NCI-H2029 treated with DMSO at 0.1 percent for 48 hours (cell line): ENCODE data around the gene MAN1A2.
"Not testable (repeated sequence)": the region's sequence is repeated elsewhere in the genome, so short reads cannot be mapped to it uniquely, and the experiment has no call there.

ENCODE experiments used
- DNase-seq: peaks from one replicate; lab custom pipeline; 2025; lab: John Stamatoyannopoulos, UW

The MAN1A2 gene

GRCh38 chr1:117558451-117558850 lies 191.2 kb downstream of the MAN1A2 start:
- not testable (repeated sequence) for DNase-seq

GRCh38 chr1:117559139-117559538 lies 191.9 kb downstream of the MAN1A2 start:
- no peak for DNase-seq

GRCh38 chr1:117559985-117560384 lies 192.7 kb downstream of the MAN1A2 start:
- no peak for DNase-seq

GRCh38 chr1:117561071-117561470 lies 193.8 kb downstream of the MAN1A2 start:
- DNase-seq = no peak

- DNase-seq = peak; percentile 7
Measured at GRCh38 chr1:117561551-117561950, 194.3 kb downstream of the MAN1A2 start.

- DNase-seq = peak; percentile 87
Measured at GRCh38 chr1:117562581-117563491, 195.6 kb downstream of the MAN1A2 start.

GRCh38 chr1:117563492-117563875 lies 196.2 kb downstream of the MAN1A2 start:
- DNase-seq = no peak

- DNase-seq = no peak
Measured at GRCh38 chr1:117564227-117565075, 197.2 kb downstream of the MAN1A2 start.

- DNase-seq = no peak
Measured at GRCh38 chr1:117565076-117565556, 197.9 kb downstream of the MAN1A2 start.

GRCh38 chr1:117565745-117566455 lies 198.7 kb downstream of the MAN1A2 start:
- no peak for DNase-seq

- DNase-seq = no peak
Measured at GRCh38 chr1:117566556-117566955, 199.3 kb downstream of the MAN1A2 start.

- DNase-seq = no peak
Measured at GRCh38 chr1:117567435-117567834, 200.2 kb downstream of the MAN1A2 start.

- no peak for DNase-seq
Measured at GRCh38 chr1:117567976-117568375, 200.7 kb downstream of the MAN1A2 start.

- no peak for DNase-seq
Measured at GRCh38 chr1:117568999-117569398, 201.8 kb downstream of the MAN1A2 start.

GRCh38 chr1:117569856-117570255 lies 202.6 kb downstream of the MAN1A2 start:
- DNase-seq = no peak

GRCh38 chr1:117570988-117571409 lies 203.8 kb downstream of the MAN1A2 start:
- no peak for DNase-seq

GRCh38 chr1:117571496-117571895 lies 204.2 kb downstream of the MAN1A2 start:
- no peak for DNase-seq

- peak; percentile 69 for DNase-seq
Measured at GRCh38 chr1:117572546-117572945, 205.3 kb downstream of the MAN1A2 start.

GRCh38 chr1:117573386-117574023 lies 206.3 kb downstream of the MAN1A2 start:
- no peak for DNase-seq

- DNase-seq = peak; percentile 75
Measured at GRCh38 chr1:117574161-117574835, 207.0 kb downstream of the MAN1A2 start.
